ENCODE data around the gene BUB1.
"Not testable (repeated sequence)": the region's sequence is repeated elsewhere in the genome, so short reads cannot be mapped to it uniquely, and the experiment has no call there.

Gene BUB1

GRCh38 chr2:110655701-110656100 is 22.2 kb downstream of the BUB1 start:
- DNase-seq (ENCODE audit: low read depth), result peak; percentile 23

- no peak for DNase-seq (ENCODE audit: low read depth)
Measured at GRCh38 chr2:110653861-110654260, 24.0 kb downstream of the BUB1 start.

GRCh38 chr2:110650346-110650745 is 27.5 kb downstream of the BUB1 start:
- no peak for DNase-seq (ENCODE audit: low read depth)

- no peak for DNase-seq (ENCODE audit: low read depth)
Measured at GRCh38 chr2:110647777-110648176, 30.1 kb downstream of the BUB1 start.

- no peak for DNase-seq (ENCODE audit: low read depth)
Measured at GRCh38 chr2:110645616-110646015, 32.2 kb downstream of the BUB1 start.

GRCh38 chr2:110644357-110644756 is 33.5 kb downstream of the BUB1 start:
- DNase-seq (ENCODE audit: low read depth), result no peak

GRCh38 chr2:110642360-110642759 is 35.5 kb downstream of the BUB1 start:
- DNase-seq (ENCODE audit: low read depth), result no peak

- no peak for DNase-seq (ENCODE audit: low read depth)
Measured at GRCh38 chr2:110639972-110640371, 37.9 kb downstream of the BUB1 start.

GRCh38 chr2:110638952-110639695 is 38.7 kb downstream of the BUB1 start:
- no peak for DNase-seq (ENCODE audit: low read depth)

- no peak for DNase-seq (ENCODE audit: low read depth)
Measured at GRCh38 chr2:110638004-110638403, 39.9 kb downstream of the BUB1 start.

- DNase-seq (ENCODE audit: low read depth), result no peak
Measured at GRCh38 chr2:110637093-110637492, 40.8 kb downstream of the BUB1 start.

- DNase-seq (ENCODE audit: low read depth), result not testable (repeated sequence)
Measured at GRCh38 chr2:110635949-110636628, 41.8 kb downstream of the BUB1 start.

GRCh38 chr2:110627348-110627747 is 50.5 kb downstream of the BUB1 start:
- DNase-seq (ENCODE audit: low read depth), result not testable (repeated sequence)

- not testable (repeated sequence) for DNase-seq (ENCODE audit: low read depth)
Measured at GRCh38 chr2:110619326-110619939, 58.4 kb downstream of the BUB1 start.

GRCh38 chr2:110613927-110614326 is 63.9 kb downstream of the BUB1 start:
- not testable (repeated sequence) for DNase-seq (ENCODE audit: low read depth)

- not testable (repeated sequence) for DNase-seq (ENCODE audit: low read depth)
Measured at GRCh38 chr2:110610613-110611250, 67.1 kb downstream of the BUB1 start.

- not testable (repeated sequence) for DNase-seq (ENCODE audit: low read depth)
Measured at GRCh38 chr2:110609843-110610612, 67.8 kb downstream of the BUB1 start.

GRCh38 chr2:110608788-110609502 is 68.9 kb downstream of the BUB1 start:
- not testable (repeated sequence) for DNase-seq (ENCODE audit: low read depth)

- DNase-seq (ENCODE audit: low read depth), result not testable (repeated sequence)
Measured at GRCh38 chr2:110605057-110605456, 72.8 kb downstream of the BUB1 start.

GRCh38 chr2:110603917-110604591 is 73.8 kb downstream of the BUB1 start:
- DNase-seq (ENCODE audit: low read depth), result not testable (repeated sequence)
